OCI-LY3 (cell line): ENCODE results near the gene CXCR1.

Experiments
- H2AFZ ChIP-seq: fragments of 200-600, 300-600 bp; shearing (Covaris generic); 2 replicates; pipeline ENCODE4 v1.6.0; 2014; ENCODE audit warnings: antibody characterized with exemption, low read depth, low read length
- H3K27ac ChIP-seq: fragments of 200-600, 300-600 bp; sonication (generic); 2 replicates; pipeline ENCODE4 v1.5.1; 2014; ENCODE audit warnings: mild to moderate bottlenecking, low read length, moderate library complexity, mixed read lengths
- H3K27me3 ChIP-seq: fragments of 200-600, 300-600 bp; sonication (generic); 2 replicates; pipeline ENCODE4 v1.6.1; 2014; ENCODE audit warnings: low read depth, low read length, mixed read lengths
- H3K36me3 ChIP-seq: fragments of 200-600, 300-600 bp; sonication (generic); replicated peaks from 2 replicates; pipeline ENCODE3; 2014; ENCODE audit warnings: low read depth, low read length, mixed read lengths
- H3K4me1 ChIP-seq: fragments of 300-600, 200-600 bp; sonication (generic); 2 replicates; pipeline ENCODE4 v1.6.1; 2014; ENCODE audit warnings: low read length, mixed read lengths
- H3K4me2 ChIP-seq: fragments of 200-600, 300-600 bp; sonication (generic); 2 replicates; pipeline ENCODE4 v1.6.1; 2014; ENCODE audit warnings: low read length, mixed read lengths
- H3K4me3 ChIP-seq: fragments of 300-600, 200-600 bp; sonication (generic); 2 replicates; pipeline ENCODE4 v1.5.1; 2014; ENCODE audit warnings: antibody characterized with exemption, mild to moderate bottlenecking, low read length, moderate library complexity
- H3K79me2 ChIP-seq: fragments of 300-600, 200-600 bp; shearing (Covaris generic); 2 replicates; pipeline ENCODE4 v1.6.1; 2014; ENCODE audit warnings: mild to moderate bottlenecking, low read length, mixed read lengths
- H3K9ac ChIP-seq: fragments of 300-600, 200-600 bp; shearing (Covaris generic); 2 replicates; pipeline ENCODE4 v1.6.0; 2014; ENCODE audit warnings: mild to moderate bottlenecking, low read length, moderate library complexity
- H3K9me3 ChIP-seq: fragments of 200-600, 300-600 bp; shearing (Covaris generic); 2 replicates; pipeline ENCODE4 v1.6.1; 2014; ENCODE audit warnings: low read length, mixed read lengths; ENCODE audit not compliant: insufficient read depth
- H4K20me1 ChIP-seq: fragments of 200-600, 300-600 bp; sonication (generic); 2 replicates; pipeline ENCODE4 v1.6.1; 2016; ENCODE audit warnings: low read length, mixed read lengths; ENCODE audit not compliant: insufficient read depth
- CTCF ChIP-seq: fragments of 200-600, 300-600 bp; sonication (generic); IDR thresholded peaks from 2 replicates; pipeline ENCODE4 v1.5.1; 2014; ENCODE audit warnings: antibody characterized with exemption, low read length, low read depth
- EZH2phosphoT487 ChIP-seq: fragments of 200-600 bp; shearing (Covaris generic); IDR thresholded peaks from 2 replicates; pipeline ENCODE4 v1.6.1; 2018; ENCODE audit warnings: antibody characterized with exemption, mixed run types, low read depth

The CXCR1 gene

DNA sequence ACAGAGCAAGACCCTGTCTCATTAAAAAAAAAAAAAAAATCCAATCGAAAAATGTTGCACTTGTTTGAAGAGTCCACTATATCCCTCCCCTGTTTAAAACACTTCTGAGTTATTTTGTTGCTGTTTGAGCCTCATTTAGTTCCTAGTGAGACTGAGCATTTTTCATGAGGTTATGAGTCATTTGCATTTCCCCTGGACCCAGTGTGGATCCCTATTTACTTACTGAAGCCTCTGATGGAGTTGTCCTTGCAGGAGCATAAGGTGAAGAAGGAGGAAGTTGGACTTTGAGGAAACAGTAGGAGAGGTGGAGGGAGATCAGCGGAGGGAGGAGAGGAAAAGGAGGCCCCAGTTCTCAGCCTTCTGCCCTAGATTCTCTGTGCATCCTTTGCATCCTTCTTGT is 5.1 kb downstream of the CXCR1 start:
- Histone ChIP-seq H3K27ac (no peak overlapping the region), H3K79me2 (no peaks in the 10 kb centered on the region), H4K20me1 (no peaks in the 10 kb centered on the region), H3K27me3 (peaks cover 11% of the 10 kb centered on the region; the same call in 1 of the 2 replicates), H3K9me3 (no peaks in the 10 kb centered on the region), H3K36me3 (no peaks in the 10 kb centered on the region), H3K4me3 (no peak overlapping the region), H2AFZ (no peak overlapping the region), H3K4me2 (no peak overlapping the region), H3K9ac (no peak overlapping the region), H3K4me1 (no peaks in the 10 kb centered on the region)
- TF ChIP-seq CTCF: no peak
- TF ChIP-seq EZH2phosphoT487: no peak

DNA sequence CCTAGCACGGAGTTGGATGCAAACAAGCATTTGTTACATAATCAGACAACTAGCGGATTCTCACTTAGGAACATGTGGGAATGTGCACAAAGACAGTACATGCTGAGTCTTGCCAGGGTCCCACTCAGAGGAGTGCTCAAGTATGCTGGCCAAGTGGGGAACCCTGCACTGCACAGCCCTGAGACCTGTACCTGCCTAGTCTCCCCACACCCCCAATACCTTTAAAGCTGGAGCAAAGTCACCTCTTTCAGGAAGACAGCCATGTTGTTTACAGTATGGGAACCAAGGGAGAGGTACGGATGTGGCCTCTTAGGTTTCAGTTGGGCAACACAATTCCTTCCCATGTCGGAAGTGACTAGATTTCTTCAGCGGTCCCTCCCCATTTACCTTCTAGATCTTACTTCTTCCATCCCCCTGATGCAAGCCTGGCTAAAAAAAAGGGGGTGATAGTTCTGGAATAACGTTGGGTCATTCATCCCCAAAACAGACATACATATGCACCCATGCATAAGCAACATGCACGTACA is 10.7 kb downstream of the CXCR1 start:
- no peak overlapping the region for H3K4me2 ChIP-seq
- no peaks in the 10 kb centered on the region for H3K4me1 ChIP-seq
- no peak for TF ChIP-seq CTCF
- no peak for TF ChIP-seq EZH2phosphoT487
- H3K9ac ChIP-seq: no peak overlapping the region
- no peak overlapping the region for H3K27ac ChIP-seq
- H3K9me3 ChIP-seq: no peaks in the 10 kb centered on the region
- H3K27me3 ChIP-seq: peaks cover 3% of the 10 kb centered on the region; the same call in 1 of the 2 replicates
- H2AFZ ChIP-seq: no peak overlapping the region
- H3K36me3 ChIP-seq: no peaks in the 10 kb centered on the region
- H4K20me1 ChIP-seq: no peaks in the 10 kb centered on the region
- H3K79me2 ChIP-seq: no peaks in the 10 kb centered on the region
- H3K4me3 ChIP-seq: no peak overlapping the region

DNA sequence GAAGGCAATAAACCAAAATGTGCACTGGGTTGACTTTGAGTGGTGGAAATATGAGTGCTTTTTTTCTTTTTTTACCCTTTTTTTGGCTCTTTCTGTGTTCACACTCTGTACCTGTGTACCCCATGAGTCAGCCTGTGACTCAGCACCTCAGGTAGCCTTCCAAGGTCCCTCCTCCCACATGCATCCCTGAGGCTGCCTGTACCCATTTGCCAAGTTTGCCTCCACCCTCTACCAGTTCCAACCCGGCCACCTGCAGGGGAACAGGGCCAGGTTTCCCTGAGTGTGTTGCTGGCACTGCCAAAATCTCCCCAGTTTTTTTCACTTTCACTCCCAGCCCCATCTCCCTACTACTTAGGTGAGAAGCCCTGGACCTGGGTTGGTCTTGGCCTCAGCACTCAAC is 14.0 kb downstream of the CXCR1 start:
- H3K4me2 ChIP-seq: no peak overlapping the region

DNA sequence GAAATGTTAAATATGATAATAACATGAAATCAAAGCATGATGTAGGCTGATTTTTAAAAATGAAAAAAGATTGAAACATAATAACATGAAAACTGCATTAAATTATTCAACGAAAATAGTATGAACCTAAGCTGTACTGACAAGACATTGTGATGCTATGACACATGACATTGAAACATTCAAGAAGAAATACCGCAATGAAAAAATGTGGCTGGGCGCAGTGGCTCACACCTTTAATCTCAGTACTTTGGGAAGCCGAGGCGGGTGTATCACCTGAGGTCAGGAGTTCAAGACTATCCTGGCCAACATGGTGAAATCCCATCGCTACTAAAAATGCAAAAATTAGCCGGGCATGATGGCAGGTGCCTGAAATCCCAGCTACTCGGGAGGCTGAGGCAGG is 14.6 kb downstream of the CXCR1 start:
- TF ChIP-seq CTCF (no peak), EZH2phosphoT487 (no peak)
- no peaks in the 10 kb centered on the region for H3K79me2 ChIP-seq
- H3K27me3 ChIP-seq: no peaks in the 10 kb centered on the region

More for the DNA sequence above, 14.0 kb downstream of the CXCR1 start:
- Histone ChIP-seq H3K27ac (no peak overlapping the region), H3K4me1 (peaks cover 12% of the 10 kb centered on the region), H4K20me1 (no peaks in the 10 kb centered on the region), H3K4me3 (no peak overlapping the region), H2AFZ (no peak overlapping the region), H3K27me3 (no peaks in the 10 kb centered on the region), H3K9me3 (no peaks in the 10 kb centered on the region), H3K9ac (no peak overlapping the region), H3K79me2 (no peaks in the 10 kb centered on the region), H3K36me3 (no peaks in the 10 kb centered on the region)
- TF ChIP-seq CTCF (no peak), EZH2phosphoT487 (no peak)

More for the DNA sequence above, 14.6 kb downstream of the CXCR1 start:
- Histone ChIP-seq H3K4me1 (peaks cover 12% of the 10 kb centered on the region), H3K27ac (no peak overlapping the region), H4K20me1 (no peaks in the 10 kb centered on the region), H3K4me2 (no peak overlapping the region), H2AFZ (no peak overlapping the region), H3K9me3 (no peaks in the 10 kb centered on the region), H3K4me3 (no peak overlapping the region), H3K9ac (no peak overlapping the region), H3K36me3 (no peaks in the 10 kb centered on the region)
